ENCODE measurements around the gene PMM2. TPM values are rescaled to one million over a fixed set of nuclear protein-coding genes. Genes with fewer than 3 reads are reported as not detected.
A peak's percentile ranks its signal among the peaks of the same experiment; 100 is the strongest.

PMM2 gene
- total and polyA plus RNA-seq, 9 of the 15 experiments (the other 6 are each of a cell fraction or from before 2014, with no cell fraction given) = 5.6 to 42.7 (median 25.9) TPM

DNA sequence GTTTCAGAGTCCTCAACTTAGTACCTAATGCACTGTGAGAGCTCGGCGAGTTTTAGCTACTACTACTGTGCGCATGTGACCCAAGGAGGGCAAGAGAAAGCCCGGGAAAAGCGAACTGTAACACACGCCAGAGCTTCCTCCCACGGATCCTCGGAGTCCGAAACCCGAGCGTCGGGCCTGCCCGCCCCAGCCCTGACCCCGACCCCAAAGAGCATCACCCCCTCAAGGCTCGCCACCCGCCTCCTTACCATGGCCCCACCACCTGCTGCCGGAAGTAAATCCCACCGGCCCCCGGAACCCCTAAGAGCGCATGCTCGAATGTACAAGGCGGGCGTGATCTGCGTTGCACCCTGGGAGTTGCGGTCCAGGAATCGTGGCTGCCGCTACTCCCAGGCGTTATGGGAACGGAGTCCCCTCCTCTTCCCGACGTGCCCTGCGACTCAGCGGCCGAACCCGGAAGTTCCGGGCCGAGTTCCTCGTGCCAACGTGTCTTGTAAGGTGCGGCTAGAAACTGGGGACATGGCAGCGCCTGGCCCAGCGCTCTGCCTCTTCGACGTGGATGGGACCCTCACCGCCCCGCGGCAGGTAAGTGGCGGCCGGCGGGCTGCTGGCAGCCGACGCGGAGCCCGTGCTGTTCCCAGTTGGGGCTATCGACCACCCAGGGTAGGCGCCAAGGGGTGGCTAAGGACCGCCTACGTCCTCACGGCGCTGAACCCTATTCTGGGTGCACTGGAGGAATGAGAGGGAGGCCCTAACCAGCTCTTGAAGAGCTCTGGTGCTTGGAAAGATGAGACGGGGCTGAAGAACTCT is at the start of gene PMM2, which contains the start of gene TMEM186 (continued):
- TF ChIP-seq, protein P1, sequence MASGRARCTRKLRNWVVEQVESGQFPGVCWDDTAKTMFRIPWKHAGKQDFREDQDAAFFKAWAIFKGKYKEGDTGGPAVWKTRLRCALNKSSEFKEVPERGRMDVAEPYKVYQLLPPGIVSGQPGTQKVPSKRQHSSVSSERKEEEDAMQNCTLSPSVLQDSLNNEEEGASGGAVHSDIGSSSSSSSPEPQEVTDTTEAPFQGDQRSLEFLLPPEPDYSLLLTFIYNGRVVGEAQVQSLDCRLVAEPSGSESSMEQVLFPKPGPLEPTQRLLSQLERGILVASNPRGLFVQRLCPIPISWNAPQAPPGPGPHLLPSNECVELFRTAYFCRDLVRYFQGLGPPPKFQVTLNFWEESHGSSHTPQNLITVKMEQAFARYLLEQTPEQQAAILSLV (tag; IDR thresholded peaks at IDR 0.05) = no peak
- TF ChIP-seq ATF6 (CRISPR knock-in tag; IDR thresholded peaks at IDR 0.05) (no peak), FOXK1 (CRISPR knock-in tag; IDR thresholded peaks at IDR 0.05; ENCODE audit: borderline replicate concordance) (peak; percentile 85; the same call in 1 of the 2 replicates), ZNF764 (CRISPR knock-in tag; IDR thresholded peaks at IDR 0.05; ENCODE audit: low read depth) (no peak), THRA (IDR thresholded peaks at IDR 0.05) (no peak), CHD2 (IDR thresholded peaks at IDR 0.05; ENCODE audit: low read depth, low read length) (no peak; the same call in 1 of the 2 replicates), NFIX (CRISPR knock-in tag; IDR thresholded peaks at IDR 0.05; ENCODE audit: low read depth) (no peak), ZNF347 (CRISPR knock-in tag; IDR thresholded peaks at IDR 0.05; ENCODE audit: low read depth) (no peak), ZNF174 (CRISPR knock-in tag; IDR thresholded peaks at IDR 0.05) (no peak), ZNF3 (CRISPR knock-in tag; IDR thresholded peaks at IDR 0.05) (no peak), EWSR1 (IDR thresholded peaks at IDR 0.05; ENCODE audit: borderline replicate concordance, low read depth, partially characterized antibody) (no peak)
- TF ChIP-seq, protein P2, sequence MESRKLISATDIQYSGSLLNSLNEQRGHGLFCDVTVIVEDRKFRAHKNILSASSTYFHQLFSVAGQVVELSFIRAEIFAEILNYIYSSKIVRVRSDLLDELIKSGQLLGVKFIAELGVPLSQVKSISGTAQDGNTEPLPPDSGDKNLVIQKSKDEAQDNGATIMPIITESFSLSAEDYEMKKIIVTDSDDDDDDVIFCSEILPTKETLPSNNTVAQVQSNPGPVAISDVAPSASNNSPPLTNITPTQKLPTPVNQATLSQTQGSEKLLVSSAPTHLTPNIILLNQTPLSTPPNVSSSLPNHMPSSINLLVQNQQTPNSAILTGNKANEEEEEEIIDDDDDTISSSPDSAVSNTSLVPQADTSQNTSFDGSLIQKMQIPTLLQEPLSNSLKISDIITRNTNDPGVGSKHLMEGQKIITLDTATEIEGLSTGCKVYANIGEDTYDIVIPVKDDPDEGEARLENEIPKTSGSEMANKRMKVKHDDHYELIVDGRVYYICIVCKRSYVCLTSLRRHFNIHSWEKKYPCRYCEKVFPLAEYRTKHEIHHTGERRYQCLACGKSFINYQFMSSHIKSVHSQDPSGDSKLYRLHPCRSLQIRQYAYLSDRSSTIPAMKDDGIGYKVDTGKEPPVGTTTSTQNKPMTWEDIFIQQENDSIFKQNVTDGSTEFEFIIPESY (CRISPR knock-in tag; IDR thresholded peaks at IDR 0.05) = peak; percentile 10; the same call in 1 of the 2 replicates

Data from K562 (cell line).